GM18499 (cell line): Measurements from ENCODE around the gene DKC1.

Experiments used
- ATAC-seq: cut with Tn5 transposase; IDR thresholded peaks from one replicate; pipeline ENCODE4 v1.9.1; 2021; ENCODE audit warnings: moderate number of reproducible peaks; ENCODE audit not compliant: insufficient read depth, unreplicated experiment

The DKC1 gene

DNA sequence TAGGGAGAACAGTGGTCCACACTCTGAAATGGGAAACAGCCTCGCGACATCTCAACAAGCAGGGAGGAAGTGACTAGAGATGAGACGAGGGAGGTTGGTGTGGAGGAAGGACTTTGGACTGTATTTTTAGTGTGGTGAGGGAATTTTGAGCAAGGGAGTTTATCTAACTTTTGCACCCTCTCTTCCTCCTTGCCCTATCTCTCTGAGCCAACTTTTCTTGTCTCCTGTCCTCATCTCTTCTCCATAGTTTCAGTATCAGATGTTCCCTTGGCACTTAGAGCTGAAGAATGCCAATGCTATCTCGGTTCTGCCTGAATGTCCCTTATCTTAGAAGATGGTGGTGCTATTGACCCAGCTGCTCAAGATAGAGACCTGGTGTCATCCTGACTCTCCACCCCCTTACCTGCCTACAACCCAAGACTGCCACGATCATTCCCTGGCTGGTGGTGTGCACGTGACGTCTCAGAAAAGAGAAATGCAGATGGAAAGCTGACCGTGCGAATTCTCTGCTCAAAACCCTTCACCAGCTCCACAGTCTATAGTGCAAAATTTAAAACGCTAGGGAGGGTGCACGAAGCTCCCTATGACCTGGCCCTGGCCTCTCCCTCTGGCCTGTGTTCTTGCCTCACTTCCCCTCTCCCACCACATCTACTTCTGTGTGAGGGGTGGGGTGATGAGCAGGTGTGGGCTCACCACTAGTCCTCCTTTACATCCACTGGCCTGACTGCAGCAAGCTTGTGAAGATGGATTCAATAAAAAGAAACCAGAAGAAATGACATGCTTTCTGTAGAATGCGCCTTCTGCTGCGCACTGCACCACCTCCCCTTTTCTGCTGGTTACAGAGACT is 21.7 kb downstream of the DKC1 start:
- ATAC-seq: no peak

DNA sequence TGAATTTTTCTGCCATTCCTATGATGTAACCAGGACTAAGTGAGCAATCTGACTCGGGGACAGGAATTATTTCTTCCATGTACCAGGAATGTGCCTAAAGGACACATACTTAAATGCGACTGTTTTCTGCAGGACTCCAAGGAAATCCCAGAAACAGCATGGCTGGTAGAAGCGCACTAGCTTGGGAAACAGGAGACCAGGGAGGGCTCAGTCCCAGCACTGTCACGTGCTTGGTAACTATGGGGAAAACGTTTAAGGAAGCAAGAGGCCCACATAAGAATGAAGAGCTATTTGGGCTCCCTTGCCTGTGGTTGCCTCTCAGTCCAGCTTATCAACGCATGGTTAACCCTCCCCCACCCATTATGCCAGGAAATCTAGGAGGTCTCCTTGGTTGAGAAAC is 23.1 kb downstream of the DKC1 start:
- ATAC-seq: no peak

DNA sequence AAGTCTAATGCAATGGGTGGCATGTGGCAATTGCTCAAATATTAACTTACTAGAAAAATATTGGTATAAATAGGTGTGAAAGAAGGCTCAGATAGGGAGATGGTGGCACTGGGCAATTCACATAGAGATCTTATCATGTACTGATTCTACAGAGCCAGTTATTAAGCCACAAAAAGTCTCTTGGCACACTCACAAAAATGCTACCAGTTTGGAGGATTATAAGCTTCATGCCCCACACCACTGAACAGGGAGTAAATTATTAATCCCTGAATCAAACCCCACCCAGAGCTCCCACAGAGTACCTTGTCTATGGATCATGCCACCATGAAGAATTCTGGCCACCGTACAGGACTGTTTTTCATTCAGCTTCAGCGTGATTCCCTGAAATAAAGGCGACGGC is 28.8 kb downstream of the DKC1 start:
- no peak for ATAC-seq

DNA sequence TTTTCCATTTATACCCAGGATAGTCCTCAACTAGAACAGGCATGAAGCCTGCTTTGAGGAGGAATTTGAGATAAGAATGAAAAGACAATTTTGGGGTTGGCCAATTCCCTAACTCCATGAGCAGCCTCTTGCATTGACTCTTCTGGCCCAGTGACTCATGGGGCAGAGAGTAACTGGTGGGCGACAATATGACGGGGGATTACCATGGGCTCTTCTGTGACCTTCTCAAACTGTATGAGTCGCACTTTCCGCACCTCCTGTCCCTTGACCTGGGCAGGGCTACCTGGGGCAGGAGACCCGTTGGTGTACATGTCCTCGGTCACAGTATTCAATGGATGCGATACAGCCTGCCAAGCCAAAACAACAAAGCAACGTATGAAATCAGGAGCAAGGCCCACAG is 29.3 kb downstream of the DKC1 start:
- no peak for ATAC-seq

DNA sequence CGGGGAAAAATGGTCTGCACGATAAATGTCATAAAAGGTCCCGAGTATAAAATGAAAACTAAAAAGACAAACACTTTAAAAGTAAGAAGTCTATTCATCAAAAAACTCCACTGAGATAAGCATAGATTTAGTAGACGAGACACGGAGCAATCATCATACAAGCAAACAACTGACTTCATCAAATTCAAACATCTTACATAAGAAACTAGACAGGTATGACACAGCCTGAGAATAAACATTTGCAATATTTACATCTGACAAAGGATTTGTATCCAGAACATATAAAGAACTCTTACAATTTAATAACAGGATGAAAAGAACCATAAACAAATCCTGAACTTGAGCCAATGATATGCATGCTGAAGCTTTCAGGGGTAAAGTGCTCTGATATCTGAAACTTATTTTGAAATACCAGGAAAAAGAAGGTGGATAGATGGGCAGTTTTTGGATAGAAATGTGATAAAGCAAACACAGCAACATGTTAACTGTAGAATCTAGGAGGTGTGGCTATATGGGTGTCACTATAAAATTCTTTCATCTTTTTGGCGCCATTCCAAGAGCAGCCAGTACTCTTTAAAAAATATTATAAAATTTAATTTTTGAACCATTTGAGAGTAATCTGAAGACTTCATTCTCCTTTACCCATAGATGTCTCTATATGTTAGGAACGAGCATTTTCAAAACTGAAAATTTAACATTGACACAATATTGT is 30.6 kb downstream of the DKC1 start:
- no peak for ATAC-seq

DNA sequence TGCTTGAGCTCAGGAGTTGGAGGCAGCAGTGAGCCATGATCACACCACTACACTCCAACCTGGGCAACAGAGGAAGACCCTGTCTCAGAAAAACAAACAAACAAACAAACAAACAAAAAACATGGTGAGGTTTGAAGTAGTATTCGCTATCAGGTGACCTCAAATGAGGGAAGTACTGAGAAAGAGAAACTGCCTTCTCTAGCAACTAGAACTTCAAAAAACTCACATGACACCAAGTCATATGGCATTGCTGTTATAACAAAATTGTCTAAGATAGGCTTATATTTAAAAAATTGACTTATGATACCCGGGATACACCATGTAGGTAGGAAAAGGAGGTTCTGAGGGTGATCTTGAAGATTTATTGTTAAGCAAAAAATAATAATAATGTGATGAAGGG is 32.4 kb downstream of the DKC1 start:
- ATAC-seq: no peak

DNA sequence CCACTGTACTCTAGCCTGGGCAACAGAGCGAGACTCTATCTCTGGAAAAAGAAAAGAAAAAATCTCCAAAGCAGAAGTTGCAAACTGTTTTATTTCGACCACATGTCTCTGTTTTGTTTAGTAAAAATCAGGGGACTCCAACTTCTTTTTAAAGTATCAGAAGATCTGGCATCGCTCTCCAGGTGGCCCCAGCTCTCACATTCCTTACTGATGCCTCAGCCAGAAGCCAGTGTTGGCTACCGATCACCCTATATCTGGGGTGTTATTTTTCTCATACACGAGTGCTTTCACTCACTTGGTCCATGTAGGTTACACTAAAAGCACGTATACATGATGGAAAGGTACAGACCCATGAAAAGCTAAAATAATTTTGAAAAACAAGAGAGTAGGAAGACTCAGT is 34.3 kb downstream of the DKC1 start:
- ATAC-seq: no peak

DNA sequence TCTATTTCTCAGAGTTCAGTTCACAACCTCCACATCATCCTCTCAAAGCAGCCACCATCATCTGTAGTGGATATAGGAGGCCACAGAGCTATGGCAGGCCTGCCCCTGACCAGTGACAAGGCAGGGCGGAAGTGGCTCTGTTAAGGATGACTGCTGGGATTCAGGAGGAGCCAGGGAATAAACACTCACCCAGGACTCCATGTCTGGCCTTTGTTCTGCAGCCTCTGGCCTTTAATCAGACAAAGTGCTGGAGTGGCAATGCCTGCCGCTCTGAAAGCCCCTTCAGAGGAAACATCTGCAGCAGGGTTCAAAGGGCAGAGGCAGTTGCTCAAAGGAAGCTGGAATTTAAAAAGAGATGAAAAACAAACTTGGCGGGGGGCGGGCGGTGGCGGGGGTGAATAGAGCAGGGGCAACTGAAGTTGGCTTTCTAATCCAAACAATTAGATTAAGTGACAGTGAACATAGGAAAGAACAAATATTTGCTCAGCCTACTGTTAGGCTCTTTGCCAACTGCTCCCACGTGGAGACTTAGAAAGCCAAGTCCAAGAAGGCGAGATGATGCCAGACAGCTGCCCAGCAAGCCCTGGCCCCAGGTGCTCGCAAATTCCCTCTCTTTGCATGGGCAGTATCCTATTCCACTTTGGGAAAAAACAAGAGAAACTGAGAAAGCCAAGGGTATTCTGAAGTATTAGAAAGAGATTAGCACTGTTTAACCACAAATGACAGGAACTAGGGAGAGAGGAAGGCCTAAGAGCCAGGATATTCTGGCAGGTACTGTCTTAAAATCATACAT is 37.1 kb downstream of the DKC1 start:
- ATAC-seq: no peak

DNA sequence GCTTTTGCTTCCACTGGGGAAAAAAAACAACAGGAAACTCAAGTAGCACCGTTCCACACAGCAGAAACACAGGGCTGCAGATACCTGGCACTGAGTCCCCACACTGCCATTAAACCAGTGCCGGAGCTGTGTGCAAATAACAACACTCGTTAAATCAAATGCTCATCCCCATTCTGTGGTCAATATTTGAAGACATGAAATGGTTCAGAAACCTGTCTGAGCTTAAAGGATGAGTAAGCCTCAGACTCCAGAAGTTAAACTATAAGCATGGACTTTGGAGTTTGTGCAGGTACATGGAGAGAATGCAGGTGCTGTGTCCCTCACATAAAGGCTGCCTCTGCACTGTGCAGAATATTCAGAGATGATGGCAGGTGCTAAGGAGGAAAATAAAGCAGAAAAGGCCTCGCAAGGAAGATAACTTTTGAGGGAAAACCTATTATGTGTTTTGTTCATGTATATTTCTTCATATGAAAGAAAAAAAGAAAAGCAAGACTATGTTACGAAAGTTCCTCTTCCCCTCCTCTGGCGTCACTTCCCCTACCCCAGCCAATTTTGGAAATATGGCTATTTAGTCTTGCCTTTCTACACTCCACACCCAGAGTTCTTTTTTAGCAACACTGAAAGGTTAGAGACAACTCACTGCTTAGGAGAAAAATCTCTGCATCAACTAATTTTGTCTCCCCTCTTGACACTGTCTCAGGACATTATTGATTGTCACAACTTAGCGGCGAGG is 38.0 kb downstream of the DKC1 start:
- no peak for ATAC-seq

DNA sequence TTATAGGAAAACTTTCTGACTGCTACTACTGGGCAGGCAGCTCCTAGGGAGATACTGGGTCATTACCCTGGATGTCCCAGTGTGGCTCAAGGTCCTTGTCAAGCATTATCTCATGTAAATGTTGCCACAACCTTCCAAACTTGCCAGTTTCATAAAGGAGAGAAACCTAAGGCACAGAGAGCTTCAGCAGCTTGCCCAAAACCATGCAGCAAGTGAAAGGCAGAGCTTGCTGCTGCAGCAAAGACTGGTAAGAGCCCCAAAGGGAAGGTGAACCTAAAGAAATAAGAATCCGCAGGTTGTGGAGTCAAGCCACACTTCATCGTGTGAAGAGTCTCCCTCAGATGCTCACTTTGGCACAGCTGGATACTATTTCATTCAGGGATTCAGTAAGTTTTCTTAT is 40.3 kb downstream of the DKC1 start:
- ATAC-seq: no peak

DNA sequence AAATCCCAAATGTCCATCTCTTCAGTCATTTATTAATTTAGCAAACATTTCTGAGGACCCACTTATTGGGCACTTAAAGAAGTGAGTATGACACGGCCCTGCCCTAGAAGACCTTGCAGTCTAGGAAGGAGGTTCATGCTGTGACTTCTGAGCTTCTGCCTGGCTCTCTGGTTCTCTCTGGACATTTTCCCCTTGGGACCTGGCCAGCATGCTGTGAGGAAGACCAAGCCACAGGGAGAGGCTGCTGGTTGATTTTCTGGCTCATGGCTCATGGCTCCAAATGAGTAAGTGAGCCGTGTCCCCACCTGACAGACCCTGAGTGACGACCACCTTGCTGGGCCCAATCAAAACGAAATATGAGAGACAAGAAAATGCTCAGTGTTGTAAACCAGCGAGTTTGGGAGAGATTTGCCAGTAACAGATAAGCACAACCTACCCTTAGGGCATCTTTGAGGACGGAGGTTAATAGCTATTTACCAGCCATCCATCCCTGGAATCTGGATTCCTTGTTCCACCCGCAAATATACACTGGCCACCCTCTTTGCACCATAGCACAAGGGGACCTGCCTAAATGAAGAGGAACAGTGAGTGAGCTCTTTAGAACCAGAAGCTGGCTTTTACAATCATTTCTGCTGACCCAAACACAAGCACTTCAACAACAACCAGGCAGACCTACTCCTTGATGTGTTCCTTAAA is 41.7 kb downstream of the DKC1 start:
- no peak for ATAC-seq

DNA sequence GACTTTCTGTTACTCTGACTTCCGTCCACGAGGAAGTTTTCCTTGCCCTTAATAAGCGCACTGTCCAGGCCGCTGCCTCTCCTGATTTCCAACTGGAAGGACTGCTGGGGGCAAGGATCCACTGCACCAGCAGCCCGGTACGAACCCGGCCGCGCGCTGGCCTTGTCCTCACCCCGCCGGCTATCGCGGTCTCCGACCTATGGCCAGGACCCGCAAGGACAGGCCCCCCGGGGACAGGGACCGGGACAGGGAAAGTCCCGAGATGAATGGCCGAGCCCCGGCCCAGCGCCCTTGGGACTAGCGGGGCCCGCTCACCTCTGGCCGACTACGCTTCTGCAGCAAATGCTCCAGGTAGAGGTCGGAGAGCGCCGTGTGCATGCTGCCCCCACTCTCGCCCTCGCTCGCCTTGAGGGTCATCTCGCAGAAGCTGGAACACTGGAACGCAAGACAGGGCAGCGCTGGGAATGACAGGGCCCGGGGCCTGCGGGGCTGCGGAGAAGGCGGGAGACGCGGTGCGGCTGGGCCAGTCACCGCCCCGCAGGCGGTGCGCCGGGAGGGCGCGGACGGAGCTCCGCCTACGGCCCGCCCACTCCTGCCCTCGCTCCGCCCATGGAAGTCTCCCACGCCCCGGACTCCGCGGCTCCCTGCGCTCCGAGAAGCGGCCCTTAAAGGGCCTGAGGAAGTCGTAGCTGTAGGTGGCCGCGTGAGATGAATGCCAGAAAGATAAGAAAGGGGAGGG is 42.5 kb downstream of the DKC1 start, which contains the start of gene MPP1:
MPP1 (minus strand) TSS at position 529 of the 739 bp plus-strand sequence; CDS start at position 417, 112 bp downstream.
- ATAC-seq: no peak

DNA sequence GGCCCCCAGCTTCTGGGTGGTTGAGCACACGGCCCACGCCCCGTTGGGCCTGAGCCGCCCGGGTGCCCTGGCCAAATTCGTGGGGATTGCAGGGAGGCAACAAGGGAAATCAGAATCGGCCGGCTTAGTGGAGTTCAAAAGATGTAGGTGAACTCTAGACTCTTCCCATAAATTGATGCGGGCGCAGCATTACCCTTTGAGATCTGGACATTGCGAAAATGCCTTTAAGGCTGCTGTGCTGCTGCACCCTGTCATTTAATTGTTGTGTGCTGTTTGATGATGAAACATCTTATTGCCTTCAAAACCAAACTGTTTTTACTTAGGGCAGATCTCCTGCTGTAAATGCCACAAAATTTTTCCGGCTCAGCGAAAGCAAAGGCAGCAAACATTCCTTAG is 43.0 kb downstream of the DKC1 start:
- no peak for ATAC-seq

DNA sequence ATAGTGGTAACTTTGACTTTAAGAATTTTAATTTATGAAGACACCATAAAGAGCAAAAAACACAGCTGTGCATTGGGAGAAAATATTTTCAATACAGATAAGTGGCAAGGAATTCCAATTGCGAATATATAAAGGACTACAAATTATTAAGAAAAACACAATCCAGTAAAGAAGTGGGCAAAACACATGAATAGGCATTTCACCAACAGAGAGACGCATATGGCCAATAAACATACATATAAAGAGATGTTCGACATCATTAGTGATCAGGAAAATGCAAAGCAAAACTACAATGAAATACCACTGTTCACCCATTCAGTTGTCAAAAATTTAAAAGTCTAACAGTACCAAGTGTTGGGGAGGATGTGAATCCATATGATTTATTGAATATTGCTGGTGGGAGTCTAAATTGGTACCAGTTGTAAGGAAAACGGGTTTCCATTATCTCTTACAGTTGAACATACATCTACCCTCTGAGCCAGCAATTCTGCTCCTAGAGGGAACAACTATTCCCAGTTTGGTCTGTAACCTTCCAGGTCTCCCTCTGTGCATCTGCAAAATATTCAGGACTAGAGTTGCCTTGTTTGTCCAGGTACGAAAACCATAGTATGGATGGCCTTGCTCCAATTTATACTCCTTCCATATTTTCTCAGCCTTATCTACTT is 44.3 kb downstream of the DKC1 start:
- ATAC-seq: no peak

DNA sequence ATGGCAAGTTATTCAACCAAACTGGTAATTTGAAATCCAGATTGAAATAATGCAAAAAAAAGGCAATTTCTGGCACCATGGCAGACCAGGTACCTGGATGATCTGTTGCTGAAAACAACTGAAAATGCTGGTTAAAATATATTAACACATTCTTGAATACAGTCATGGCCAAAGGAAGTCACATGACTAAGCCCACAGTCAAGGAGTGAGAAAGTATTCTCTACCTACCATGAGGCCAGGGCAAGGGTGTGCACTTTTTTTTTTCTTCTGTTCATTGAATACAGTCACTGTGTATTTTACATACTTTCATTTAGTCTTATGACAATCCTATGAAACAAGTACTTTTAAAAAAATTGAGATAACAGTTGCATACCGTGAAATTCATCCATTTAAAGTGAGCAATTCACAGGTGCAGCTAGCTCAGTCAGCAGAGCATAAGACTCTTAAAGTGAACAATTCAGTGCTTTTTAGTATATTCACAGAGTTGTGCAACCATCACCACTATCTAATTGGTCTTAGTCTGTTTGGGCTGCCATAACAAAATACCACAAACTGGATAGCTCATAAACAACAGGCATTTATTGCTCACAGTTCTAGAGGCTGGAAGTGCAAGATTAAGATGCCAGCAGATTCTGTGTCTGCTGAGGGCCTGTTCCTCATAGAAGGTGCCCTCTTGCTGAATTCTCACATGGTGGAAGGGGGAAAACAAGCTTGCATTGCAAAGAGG is 47.4 kb downstream of the DKC1 start:
- ATAC-seq: no peak

DNA sequence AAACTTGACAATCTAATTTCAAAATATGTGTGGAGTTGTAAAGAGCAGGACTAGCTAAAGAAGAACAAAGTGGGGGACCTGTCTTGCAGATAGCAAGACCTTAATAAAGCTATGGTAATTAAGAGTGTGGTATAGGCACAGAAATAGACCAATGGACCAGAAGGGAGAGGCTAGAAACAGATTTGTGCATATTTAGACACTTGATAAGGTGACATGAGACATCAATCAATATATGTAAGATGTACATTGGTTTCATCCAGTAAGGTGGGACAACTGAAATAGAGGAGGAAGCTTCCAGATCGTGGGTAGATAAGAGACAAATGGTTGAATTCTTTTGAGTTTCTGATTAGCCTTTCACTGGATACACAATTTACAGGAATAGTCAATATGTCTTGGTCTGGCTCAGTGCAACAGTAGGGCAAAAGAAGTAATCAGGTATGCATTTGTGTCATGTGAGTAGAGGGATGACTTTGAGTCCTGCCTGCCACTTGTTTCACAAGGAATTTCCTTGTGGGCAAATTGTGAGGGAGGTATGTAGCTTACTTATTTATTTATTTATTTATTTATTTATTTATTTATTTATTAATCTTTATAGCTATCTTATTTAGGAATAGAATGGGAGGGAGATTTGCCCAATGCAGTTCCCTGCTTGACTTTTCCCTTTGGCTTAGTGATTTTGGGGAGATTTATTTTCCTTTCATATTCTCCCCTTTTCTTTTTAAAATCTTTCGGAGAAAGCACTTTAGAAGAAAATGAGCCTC is 49.9 kb downstream of the DKC1 start:
- no peak for ATAC-seq

DNA sequence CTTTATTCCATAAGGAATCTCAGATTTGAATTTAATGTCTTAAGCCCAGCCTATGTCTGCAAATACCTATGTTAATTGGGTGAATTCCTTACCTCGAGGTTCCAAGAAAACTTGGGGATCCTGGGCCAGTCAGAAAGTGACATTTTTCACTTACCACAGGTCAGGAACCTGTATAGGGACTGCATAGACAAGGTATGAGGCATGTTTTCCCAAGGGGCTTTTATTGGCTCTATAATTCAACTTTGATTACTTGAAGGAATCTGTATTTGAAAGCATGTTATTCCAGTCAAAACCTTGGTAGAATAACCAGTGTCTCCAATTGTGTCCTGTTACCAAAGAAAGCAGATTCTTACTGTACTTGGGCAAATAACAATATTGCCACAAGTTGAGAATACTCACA is 51.1 kb downstream of the DKC1 start:
- no peak for ATAC-seq
